ENCODE results near the gene USH1G.
"Not testable (repeated sequence)": the region's sequence is repeated elsewhere in the genome, so short reads cannot be mapped to it uniquely, and the experiment has no call there.

The USH1G gene

DNA sequence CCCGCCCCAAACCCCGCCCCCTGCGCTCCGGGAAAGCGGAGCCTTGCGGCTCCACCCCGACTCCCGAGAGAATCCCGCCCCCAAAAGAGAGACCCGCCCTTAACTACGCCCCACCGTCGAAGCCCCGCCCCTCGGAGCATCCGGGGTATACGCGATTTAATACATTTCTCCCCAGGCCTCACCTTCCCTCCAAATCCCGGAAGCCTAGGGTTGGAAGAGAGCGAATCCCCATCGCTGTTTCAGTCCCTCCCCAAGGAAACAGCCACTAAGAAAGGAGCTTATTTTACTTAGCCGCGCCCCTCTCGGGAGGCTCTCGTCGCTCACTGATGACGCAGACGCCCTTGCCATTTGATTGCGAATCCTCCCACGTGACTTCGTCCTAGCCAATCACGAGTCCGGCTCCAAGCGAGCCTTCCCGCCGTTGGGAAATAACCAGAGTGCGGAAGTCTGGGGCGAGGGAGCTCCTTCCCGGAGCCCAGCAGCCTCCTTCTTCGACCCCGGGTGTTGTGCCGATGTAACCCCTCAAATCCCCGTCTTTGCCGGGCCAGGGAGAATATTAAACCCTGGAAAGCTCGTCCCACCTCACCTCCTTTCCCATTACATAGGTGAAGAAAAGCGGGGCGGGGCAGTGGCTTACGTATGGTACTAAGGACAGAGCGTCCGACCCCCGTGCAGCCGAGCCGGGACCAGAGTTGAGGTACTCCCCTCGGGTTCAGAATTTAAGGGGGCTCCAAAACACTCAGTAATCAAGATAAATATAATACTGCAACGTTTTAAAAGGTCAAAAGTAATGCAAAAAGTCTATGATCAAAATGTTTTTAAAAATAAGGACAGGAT is 49.8 kb downstream of the USH1G start:
- DNase-seq, result peak; percentile 98

DNA sequence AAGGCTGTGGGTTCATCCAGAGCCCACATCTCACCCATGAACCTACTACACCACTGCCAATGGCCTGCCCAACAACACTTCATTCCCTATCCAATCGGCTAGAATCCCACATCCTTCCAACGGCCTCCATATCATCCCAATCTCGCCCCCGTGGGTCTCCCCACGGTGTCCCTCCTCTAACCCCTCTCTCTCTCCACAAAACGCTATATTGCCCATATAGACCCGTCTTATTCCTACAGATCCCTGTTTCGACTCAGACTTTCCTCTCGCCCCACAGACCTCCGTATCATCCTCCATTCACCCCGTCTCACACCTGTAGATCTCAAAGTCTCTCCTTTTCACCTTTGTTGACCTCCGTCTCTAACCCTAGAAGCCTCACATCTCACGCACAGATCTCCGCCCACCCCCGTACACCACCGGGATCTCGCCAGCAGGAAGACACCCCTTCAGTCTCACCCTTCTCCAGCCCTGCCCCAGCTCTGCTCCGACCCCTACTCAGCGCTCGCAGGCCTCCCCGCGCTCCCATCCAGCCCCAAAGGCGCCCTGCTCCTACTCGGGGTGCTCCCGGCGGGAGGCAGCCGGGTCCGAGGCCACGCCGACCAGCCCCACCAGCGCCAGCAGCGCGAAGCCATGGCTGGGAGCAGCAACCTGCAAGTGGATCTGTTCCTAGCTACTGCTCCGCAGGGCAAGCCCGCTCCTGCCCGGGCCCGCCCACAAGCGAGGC is 50.6 kb downstream of the USH1G start, which contains the start of gene FDXR:
Gene FDXR, minus strand, starts transcription at position 682 of the 724 bp plus-strand sequence. Its CDS starts 50 bp downstream, at position 632.
- DNase-seq, result no peak

DNA sequence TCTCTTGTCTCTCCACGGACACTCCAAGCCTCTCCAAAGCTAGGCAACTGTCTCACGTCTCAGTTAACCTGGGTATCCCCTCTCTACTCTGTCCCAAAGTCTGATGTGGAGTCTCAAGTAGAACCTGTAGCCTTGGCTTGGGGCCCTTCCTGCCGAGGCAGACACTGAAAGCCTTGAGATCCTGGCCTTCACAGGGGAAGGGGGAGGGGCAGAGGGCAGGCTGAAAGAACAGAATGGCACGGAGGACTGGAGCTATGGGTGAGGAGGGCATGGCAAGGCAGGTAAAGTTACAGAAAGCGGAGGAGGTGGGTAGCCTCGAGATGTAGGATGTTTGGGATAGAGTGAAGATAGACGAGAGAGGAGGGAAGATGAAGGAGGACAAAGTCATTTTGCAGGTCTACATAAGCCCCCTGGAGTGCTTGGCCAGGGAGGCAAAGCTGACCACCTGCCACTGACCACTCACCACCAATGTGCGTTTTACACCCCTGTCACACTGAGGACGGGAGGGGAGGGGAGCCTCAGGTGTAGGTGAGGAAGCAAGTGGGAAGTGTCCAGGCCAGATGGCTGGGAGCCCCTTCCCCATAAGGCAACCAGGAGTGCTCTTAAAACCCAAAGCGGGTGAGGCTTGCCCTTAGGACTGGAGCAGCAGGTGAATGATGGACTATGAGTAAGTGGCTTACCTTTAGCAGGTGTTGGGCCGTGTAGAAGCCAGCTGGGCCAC is 51.5 kb downstream of the USH1G start:
- DNase-seq, result no peak

DNA sequence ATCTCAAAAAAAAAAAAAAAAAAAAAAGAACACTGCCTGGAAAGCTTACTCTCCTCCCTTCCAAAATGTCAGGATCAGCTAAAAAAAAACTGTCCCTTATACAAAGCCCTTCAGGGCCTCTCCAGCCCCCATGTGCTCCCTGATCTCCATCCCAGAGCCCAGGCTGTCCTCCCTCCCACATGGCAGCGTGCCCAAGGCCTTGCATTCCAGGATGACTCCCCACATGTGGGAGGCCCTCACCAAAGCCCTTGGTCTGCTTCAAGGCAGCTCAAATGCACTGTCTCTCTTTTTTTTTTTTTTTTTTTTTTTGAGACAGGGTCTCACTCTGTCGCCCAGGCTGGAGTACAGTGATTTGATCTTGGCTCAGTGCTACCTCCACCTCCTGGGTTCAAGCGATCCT is 52.5 kb downstream of the USH1G start:
- DNase-seq, result no peak

DNA sequence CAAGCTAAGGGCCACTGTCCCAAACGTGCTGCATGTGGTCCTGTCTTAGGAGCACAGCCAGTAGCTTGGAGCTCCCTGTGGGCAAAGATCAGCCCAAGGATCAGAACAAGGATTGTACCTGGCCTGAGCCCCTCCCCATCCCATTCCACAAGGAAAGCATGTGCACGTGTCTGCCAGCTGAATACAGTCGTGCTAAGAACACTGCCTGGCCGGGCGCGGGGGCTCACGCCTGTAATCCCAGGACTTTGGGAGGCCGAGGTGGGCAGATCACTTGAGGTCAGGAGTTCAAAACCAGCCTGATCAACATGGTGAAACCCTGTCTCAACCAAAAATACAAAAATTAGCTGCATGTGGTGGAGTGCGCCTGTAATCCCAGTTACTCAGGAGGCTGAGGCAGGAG is 53.0 kb downstream of the USH1G start:
- not testable (repeated sequence) for DNase-seq

DNA sequence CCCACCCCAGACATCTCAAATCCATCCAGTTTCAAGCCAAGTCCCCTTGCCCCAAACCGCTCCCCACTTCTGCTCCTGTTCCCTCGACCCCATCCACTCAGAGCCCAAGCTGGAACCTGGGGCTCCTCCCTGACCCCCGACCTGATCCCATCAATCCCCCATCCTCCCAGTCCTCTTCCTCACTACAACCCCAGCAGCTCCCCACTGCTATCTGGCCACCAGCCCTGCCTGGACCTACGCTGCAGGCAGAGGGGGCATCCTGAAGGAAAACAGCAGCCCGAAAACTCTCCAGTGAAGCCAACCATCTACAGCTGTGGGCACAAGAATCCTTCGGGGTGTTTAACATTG is 54.2 kb downstream of the USH1G start:
- no peak for DNase-seq

DNA sequence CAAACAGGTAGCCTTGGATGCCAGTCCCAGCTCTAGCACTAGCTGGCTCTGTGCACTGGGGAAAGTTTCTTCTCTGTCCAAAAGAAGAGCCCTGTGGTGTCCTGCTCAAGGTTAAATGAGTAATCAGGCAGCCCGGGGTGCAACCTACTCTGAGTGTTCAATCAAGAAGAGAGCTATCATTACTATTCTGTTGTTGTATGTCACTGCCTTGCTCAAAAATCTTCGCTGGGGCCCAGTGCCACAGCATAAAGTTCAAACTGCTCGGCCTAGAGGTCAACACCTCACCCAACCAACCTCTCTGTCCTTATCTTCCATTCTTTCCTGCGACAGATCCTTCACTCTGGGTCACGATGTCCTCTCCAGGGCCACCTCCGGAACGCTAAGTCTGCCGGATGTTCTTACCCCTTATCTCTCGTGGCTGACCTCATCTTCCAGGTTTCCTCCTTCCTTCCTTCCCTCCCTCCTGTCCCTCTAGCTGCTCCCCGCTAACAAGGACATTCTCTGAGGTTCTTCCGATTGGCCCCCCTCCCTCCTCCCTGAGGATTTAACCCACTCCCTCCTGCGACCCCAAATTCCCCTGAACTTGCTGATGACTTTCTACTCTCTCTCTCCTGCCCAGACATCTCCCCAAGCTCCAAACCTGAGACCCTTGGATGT is 54.7 kb downstream of the USH1G start:
- no peak for DNase-seq

DNA sequence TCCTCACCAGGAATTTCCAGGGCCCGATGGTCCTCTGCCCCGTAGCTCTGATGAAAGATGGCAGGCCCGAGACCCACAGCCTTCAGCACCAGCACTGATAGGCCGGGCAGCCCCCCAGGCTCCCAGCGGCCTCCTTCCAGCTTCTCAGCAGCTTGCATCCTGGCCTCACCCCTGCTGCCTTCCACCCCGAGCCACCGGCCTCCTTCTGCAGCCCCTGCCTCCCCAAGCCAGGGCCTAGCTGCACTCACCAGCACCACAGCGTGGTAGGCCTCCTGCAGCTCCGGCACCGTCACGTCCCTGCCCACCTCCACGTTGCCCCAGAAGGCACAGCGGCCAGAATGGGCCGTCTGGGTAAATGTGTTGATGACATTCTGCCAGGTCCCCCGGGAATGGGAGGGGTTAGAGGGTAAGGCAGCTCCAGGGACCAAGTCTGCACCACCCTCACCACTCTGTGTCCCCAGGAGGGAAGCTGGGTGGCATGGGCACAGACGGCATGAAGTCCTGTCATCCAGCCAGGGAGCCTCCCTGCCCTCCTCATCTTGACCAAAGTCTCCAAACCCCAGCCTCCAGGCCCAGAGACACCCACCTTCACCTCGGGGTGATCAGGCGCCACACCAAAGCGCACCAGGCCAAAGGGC is 56.7 kb downstream of the USH1G start:
- no peak for DNase-seq

Measured in DMS 273 treated with DMSO at 0.1 percent for 48 hours (cell line).